Measurements from ENCODE around the gene SLC6A6. TPM values are rescaled to one million over a fixed set of nuclear protein-coding genes. Genes with fewer than 3 reads are reported as not detected.

The SLC6A6 gene
- total and polyA plus RNA-seq, 8 donors = 3.0 to 36.7 (median 19.7) TPM

GRCh38 chr3:14411988-14412387 is 9.6 kb downstream of the SLC6A6 start:
- Histone ChIP-seq H3K27ac (peak overlapping the region in 2 of 5 donors; percentile 71 to 79), H3K27me3 (no peaks in the 10 kb centered on the region), H3K4me1 (peaks cover 14 to 62% (median 38%) of the 10 kb centered on the region in 4 donors), H3K9me3 (no peaks in the 10 kb centered on the region), H3K4me3 (no peak overlapping the region), H3K36me3 (peaks cover 10 to 40% (median 23%) of the 10 kb centered on the region in 4 donors)
- DNase-seq = no peak
- 93 to 95% (median 93%) methylated on average over 7 of the region's 7 CpGs for WGBS, 5 donors
- intact Hi-C loops (cut with DNase I; ENCODE audit: low total_unique reads) = no loop called here
- TF ChIP-seq POLR2A (IDR thresholded peaks at IDR 0.05) (no peak), EP300 (IDR thresholded peaks at IDR 0.05) (no peak), CTCF (IDR thresholded peaks at IDR 0.05) (no peak), POLR2AphosphoS5 (IDR thresholded peaks at IDR 0.05) (no peak)

DNA sequence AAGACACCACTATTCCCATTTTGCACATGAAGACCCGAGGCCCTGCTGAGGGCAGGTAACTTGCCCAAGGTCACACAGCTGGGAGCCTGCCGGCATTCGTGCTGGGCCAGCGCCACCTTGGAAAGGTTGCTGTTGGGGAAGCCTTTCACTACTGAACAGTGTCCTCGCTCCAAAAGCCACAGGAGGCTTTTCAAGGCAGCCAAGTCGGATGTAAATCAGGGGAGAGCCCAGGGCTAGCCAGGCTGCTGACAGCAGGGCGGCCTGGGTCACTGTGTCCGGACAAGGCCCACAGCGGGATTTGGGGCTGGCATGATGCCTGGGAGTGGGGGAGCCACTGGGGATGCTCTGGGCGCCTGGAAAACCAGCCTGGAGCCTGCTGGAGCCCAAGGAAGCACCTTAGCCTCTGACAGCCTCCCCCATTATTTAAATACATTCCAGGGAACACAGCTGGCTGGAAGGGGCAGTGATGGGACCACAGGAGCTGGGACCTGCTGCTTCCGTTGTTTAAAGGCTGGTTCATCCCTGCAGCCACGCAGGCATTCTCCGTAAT is 10.5 kb downstream of the SLC6A6 start:
- no peaks in the 10 kb centered on the region for H3K9me3 ChIP-seq
- peak overlapping the region in 2 of 5 donors; percentile 32 to 49 for H3K27ac ChIP-seq
- WGBS, 5 donors = 73 to 80% (median 77%) methylated on average over 13 of the region's 13 CpGs
- DNase-seq = no peak
- H3K36me3 ChIP-seq = peaks cover 10 to 44% (median 28%) of the 10 kb centered on the region in 4 donors
- no peak overlapping the region for H3K4me3 ChIP-seq
- intact Hi-C loops (cut with DNase I; ENCODE audit: low total_unique reads) = no loop called here
- TF ChIP-seq POLR2A (IDR thresholded peaks at IDR 0.05) = no peak
- no peaks in the 10 kb centered on the region for H3K27me3 ChIP-seq
- peaks cover 14 to 65% (median 38%) of the 10 kb centered on the region in 4 donors for H3K4me1 ChIP-seq

DNA sequence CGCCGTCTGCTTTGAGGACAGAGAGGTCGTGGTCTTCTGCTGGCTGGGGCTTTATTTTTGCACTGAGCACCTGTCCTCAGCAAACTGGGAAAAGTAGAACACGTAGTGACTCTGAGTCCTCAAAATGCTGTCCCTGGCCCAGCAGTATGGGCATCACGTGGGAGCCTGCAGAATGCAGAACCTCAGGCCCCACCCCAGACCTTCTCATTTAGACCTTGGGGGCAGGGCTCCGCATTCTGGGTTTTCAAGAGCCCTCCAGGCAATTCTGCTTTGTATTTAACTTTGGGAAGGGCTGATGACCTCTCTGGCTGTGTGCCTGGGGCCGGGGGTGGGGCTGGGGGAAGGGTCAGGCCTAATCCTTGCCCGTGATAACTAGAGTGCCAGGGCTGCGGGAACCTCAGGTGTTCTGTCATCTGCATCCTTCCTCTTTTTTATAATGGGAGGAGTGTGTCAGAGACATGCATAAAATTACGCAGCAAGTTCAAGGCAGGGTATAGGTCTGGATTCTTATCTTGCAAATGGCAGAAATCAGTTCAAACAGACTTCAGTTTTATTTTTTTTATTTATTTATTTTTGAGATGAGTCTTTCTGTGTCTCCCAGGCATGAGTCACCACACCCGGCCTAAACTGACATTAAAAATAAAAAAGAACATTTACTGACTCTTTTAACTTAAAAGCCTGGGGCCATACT is 11.1 kb downstream of the SLC6A6 start:
- TF ChIP-seq POLR2AphosphoS5 (IDR thresholded peaks at IDR 0.05) (no peak), CTCF (IDR thresholded peaks at IDR 0.05) (no peak), EP300 (IDR thresholded peaks at IDR 0.05) (no peak), POLR2A (IDR thresholded peaks at IDR 0.05) (no peak)
- no peak overlapping the region for H3K4me3 ChIP-seq
- intact Hi-C loops (cut with DNase I; ENCODE audit: low total_unique reads) = no loop called here
- H3K36me3 ChIP-seq = peaks cover 10 to 50% (median 33%) of the 10 kb centered on the region in 4 donors
- DNase-seq = no peak
- H3K27me3 ChIP-seq = no peaks in the 10 kb centered on the region
- H3K4me1 ChIP-seq = peaks cover 14 to 70% (median 44%) of the 10 kb centered on the region in 4 donors
- H3K9me3 ChIP-seq = no peaks in the 10 kb centered on the region
- WGBS, 5 donors = 41 to 60% (median 46%) methylated on average over 11 of the region's 11 CpGs
- peak overlapping the region in 2 of 5 donors; percentile 32 to 49 for H3K27ac ChIP-seq

DNA sequence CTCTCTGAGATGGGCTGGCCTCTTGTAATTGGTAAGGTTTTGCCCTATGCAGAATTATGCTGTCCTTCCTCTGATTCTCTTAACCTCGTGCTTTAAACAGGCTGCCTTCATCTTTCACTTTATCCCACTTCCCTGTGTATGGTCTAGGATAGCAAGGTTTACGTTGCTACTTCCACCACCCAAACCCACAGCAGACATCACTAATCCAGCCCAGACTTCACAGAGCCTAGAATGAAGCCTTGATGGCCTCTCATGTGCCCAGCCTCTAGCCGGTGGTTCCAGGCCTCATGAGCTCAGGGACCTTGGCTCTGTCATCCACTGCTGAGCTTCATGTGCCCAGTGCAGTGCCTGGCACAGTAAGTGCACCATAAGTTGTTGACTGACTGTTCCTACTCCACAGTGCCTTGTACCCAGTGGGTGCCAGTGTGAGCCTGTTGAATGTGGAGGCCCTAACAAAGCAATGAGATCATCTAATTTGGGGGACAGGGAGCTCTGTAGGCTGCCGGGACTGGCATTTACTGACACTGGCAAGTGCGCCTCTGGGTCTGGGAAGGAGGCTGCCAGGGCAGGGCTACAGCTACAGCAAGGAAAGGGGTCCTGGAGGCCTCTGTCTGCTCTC is 12.5 kb downstream of the SLC6A6 start:
- 87 to 92% (median 88%) methylated on average over 5 of the region's 5 CpGs for WGBS, 5 donors
- H3K9me3 ChIP-seq = no peaks in the 10 kb centered on the region
- intact Hi-C loops (cut with DNase I; ENCODE audit: low total_unique reads) = no loop called here
- H3K27me3 ChIP-seq = no peaks in the 10 kb centered on the region
- H3K27ac ChIP-seq = no peak overlapping the region
- H3K4me1 ChIP-seq = peaks cover 27 to 70% (median 54%) of the 10 kb centered on the region in 4 donors
- no peak overlapping the region for H3K4me3 ChIP-seq
- H3K36me3 ChIP-seq = peaks cover 10 to 51% (median 35%) of the 10 kb centered on the region in 4 donors
- no peak for DNase-seq
- TF ChIP-seq POLR2AphosphoS5 (IDR thresholded peaks at IDR 0.05) (no peak), EP300 (IDR thresholded peaks at IDR 0.05) (no peak), POLR2A (IDR thresholded peaks at IDR 0.05) (no peak), CTCF (IDR thresholded peaks at IDR 0.05) (no peak)

All from stomach (tissue), 9 donors.